ENCODE data around the gene CD79A. TPM values are rescaled to one million over a fixed set of nuclear protein-coding genes. Genes with fewer than 3 reads are reported as not detected.
A peak's percentile ranks its signal among the peaks of the same experiment; 100 is the strongest.

Gene CD79A
- not detected in 2 replicates for total RNA-seq (2014; rRNA removed; shearing (Covaris generic))

- no peak for DNase-seq (ENCODE audit: low spot score)
Observed at GRCh38 chr19:41876847-41877832, at the start of gene CD79A. CD79A (plus strand) TSS chr19:41877279; CDS start chr19:41877305, 26 bp downstream.

GRCh38 chr19:41837981-41838708, 38.9 kb upstream of the CD79A start:
- DNase-seq (ENCODE audit: low spot score): no peak

GRCh38 chr19:41839211-41839610, 37.9 kb upstream of the CD79A start:
- DNase-seq (ENCODE audit: low spot score): no peak

- DNase-seq (ENCODE audit: low spot score): no peak
Observed at GRCh38 chr19:41843371-41843770, 33.7 kb upstream of the CD79A start.

- no peak for DNase-seq (ENCODE audit: low spot score)
Observed at GRCh38 chr19:41844601-41845000, 32.5 kb upstream of the CD79A start, which contains the start of gene LYPD4. LYPD4 (minus strand) TSS chr19:41844683; CDS start chr19:41839285, 5,398 bp downstream.

- no peak for DNase-seq (ENCODE audit: low spot score)
Observed at GRCh38 chr19:41845001-41845050, 32.3 kb upstream of the CD79A start, which contains the start of gene DMRTC2. DMRTC2 (plus strand) TSS chr19:41845042; CDS start chr19:41847429, 2,387 bp downstream.

- DNase-seq (ENCODE audit: low spot score): no peak
Observed at GRCh38 chr19:41845051-41845590, 32.0 kb upstream of the CD79A start.

- DNase-seq (ENCODE audit: low spot score): no peak
Observed at GRCh38 chr19:41847351-41848105, 29.6 kb upstream of the CD79A start.

GRCh38 chr19:41848666-41849065, 28.4 kb upstream of the CD79A start:
- no peak for DNase-seq (ENCODE audit: low spot score)

- no peak for DNase-seq (ENCODE audit: low spot score)
Observed at GRCh38 chr19:41849067-41849466, 28.0 kb upstream of the CD79A start.

GRCh38 chr19:41850381-41850780, 26.7 kb upstream of the CD79A start:
- DNase-seq (ENCODE audit: low spot score): no peak

- no peak for DNase-seq (ENCODE audit: low spot score)
Observed at GRCh38 chr19:41851456-41851855, 25.6 kb upstream of the CD79A start.

- DNase-seq (ENCODE audit: low spot score): no peak
Observed at GRCh38 chr19:41853344-41853743, 23.7 kb upstream of the CD79A start.

GRCh38 chr19:41853768-41854167, 23.3 kb upstream of the CD79A start:
- DNase-seq (ENCODE audit: low spot score): no peak

- DNase-seq (ENCODE audit: low spot score): no peak
Observed at GRCh38 chr19:41859213-41859617, 17.9 kb upstream of the CD79A start.

GRCh38 chr19:41859618-41860418, 17.3 kb upstream of the CD79A start, which contains the start of gene RPS19:
RPS19 (plus strand) TSS chr19:41860255; CDS start chr19:41860775, 520 bp downstream.
- DNase-seq (ENCODE audit: low spot score): peak; percentile 98

GRCh38 chr19:41860419-41861115, 16.5 kb upstream of the CD79A start:
- DNase-seq (ENCODE audit: low spot score): no peak

- DNase-seq (ENCODE audit: low spot score): no peak
Observed at GRCh38 chr19:41861116-41861768, 15.8 kb upstream of the CD79A start.

GRCh38 chr19:41861846-41862245, 15.2 kb upstream of the CD79A start:
- DNase-seq (ENCODE audit: low spot score): no peak

GRCh38 chr19:41862445-41862986, 14.6 kb upstream of the CD79A start:
- no peak for DNase-seq (ENCODE audit: low spot score)

All from A172 (cell line).